GM12878 (cell line): ENCODE measurements around the gene PACS1. TPM values are rescaled to one million over a fixed set of nuclear protein-coding genes. Genes with fewer than 3 reads are reported as not detected.

Experiments used
- ATAC-seq: fragments of 200-7000 bp; cut with Tn5 transposase; 3 replicates; pipeline ENCODE4 v1.9.1; 2020; ENCODE audit warnings: mild to moderate bottlenecking, moderate library complexity
- BruUV-seq: library from RNA; stranded (reverse); fragments of 400-500 nt; replicated peaks from 2 replicates; lab custom pipeline; 2021; lab: Mats Ljungman, UMichigan
- CTCF ChIA-PET: fragments of 300-600 bp; sonication (Branson Sonifier 250); formaldehyde crosslinking; extraction: SDS; loops from one replicate; lab custom pipeline; 2021; ENCODE audit warnings: inconsistent platforms; lab: Yijun Ruan, JAX
- POLR2A ChIA-PET: fragments of 350-600 bp; formaldehyde crosslinking; extraction: SDS; loops from one replicate; lab custom pipeline; 2021; ENCODE audit warnings: inconsistent platforms; lab: Charles Lee
- RAD21 ChIA-PET: fragments of 300-600 bp; sonication (Branson Sonifier 250); formaldehyde crosslinking; loops from one replicate; lab custom pipeline; 2023; ENCODE audit warnings: antibody characterized with exemption; ENCODE audit not compliant: unreplicated experiment; lab: Charles Lee
- SMC1A ChIA-PET: fragments of 300-600 bp; sonication (Branson Sonifier 250); formaldehyde crosslinking; loops from one replicate; lab custom pipeline; 2023; ENCODE audit not compliant: unreplicated experiment, uncharacterized antibody; lab: Charles Lee
- DNase-seq: peaks from one replicate; pipeline ENCODE4 v3.0.0-alpha.2; 2011; ENCODE audit warnings: low read depth, low spot score
- FAIRE-seq: peaks from 3 replicates; lab custom pipeline; 2011; peaks lifted over from hg19 to GRCh38; lab: Jason Lieb, UNC
- H2AFZ ChIP-seq: 2 replicates; pipeline ENCODE4 v1.6.0; 2011; ENCODE audit warnings: low read depth, low read length, control low read depth; ENCODE audit not compliant: control insufficient read depth
- H3K27ac ChIP-seq: 2 replicates; pipeline ENCODE4 v1.5.1; 2011; ENCODE audit warnings: control low read depth; ENCODE audit not compliant: control insufficient read depth, insufficient read depth
- H3K27me3 ChIP-seq, 2 experiments: replicated peaks in 1 of 2; 2 replicates each; pipeline versions ENCODE4 v1.6.0 to v1.6.1; 2011; ENCODE audit warnings: low read length in 1 of 2; ENCODE audit not compliant: control insufficient read depth in 2 of 2, insufficient read depth in 2 of 2
- H3K36me3 ChIP-seq, 2 experiments: 2 replicates each; pipeline ENCODE4 v1.5.1; 2011; ENCODE audit warnings: low read length in 1 of 2; ENCODE audit not compliant: control insufficient read depth in 2 of 2, insufficient read depth in 2 of 2
- H3K4me1 ChIP-seq: 2 replicates; pipeline ENCODE4 v1.6.1; 2011; ENCODE audit warnings: mild to moderate bottlenecking, low read length, moderate library complexity, mixed read lengths; ENCODE audit not compliant: control insufficient read depth, insufficient read depth
- H3K4me2 ChIP-seq: 2 replicates; pipeline ENCODE4 v1.6.0; 2011; ENCODE audit warnings: control low read depth; ENCODE audit not compliant: control insufficient read depth, insufficient read depth
- H3K4me3 ChIP-seq: fragments of 200-600 bp; sonication (generic); 2 replicates; pipeline ENCODE4 v1.5.1; 2016
- H3K79me2 ChIP-seq: 2 replicates; pipeline ENCODE4 v1.6.0; 2011; ENCODE audit warnings: low read length; ENCODE audit not compliant: control insufficient read depth, insufficient read depth
- H3K9ac ChIP-seq: 2 replicates; pipeline ENCODE4 v1.8.0; 2011; ENCODE audit warnings: low read length, control low read depth, mixed read lengths; ENCODE audit not compliant: control insufficient read depth, insufficient read depth
- H3K9me3 ChIP-seq: replicated peaks from 3 replicates; pipeline ENCODE4 v1.5.1; 2011; ENCODE audit warnings: mild to moderate bottlenecking, low read length; ENCODE audit not compliant: control insufficient read depth, insufficient read depth
- H4K20me1 ChIP-seq: 2 replicates; pipeline ENCODE4 v1.6.0; 2011; ENCODE audit not compliant: control insufficient read depth, insufficient read depth
- BCL3 ChIP-seq: IDR thresholded peaks from 2 replicates; pipeline ENCODE4 v1.6.1; 2011; ENCODE audit warnings: borderline replicate concordance, low read depth, mild to moderate bottlenecking, moderate library complexity, low read length; ENCODE audit not compliant: insufficient read depth, poor library complexity, severe bottlenecking
- NFYB ChIP-seq: IDR thresholded peaks from 2 replicates; pipeline ENCODE4 v1.6.1; 2011; ENCODE audit warnings: low read depth, mild to moderate bottlenecking, low read length, improper control_type of control experiment, moderate library complexity; ENCODE audit not compliant: insufficient read depth
- WGBS: methylation state at CpG from one replicate; pipeline ENCODE4 v1.1.6; 2016; ENCODE audit warnings: low lambda C conversion rate; ENCODE audit not compliant: insufficient replicate concordance, insufficient coverage; ENCODE audit errors: missing lambda C conversion rate; 5-methylcytosine and 5-hydroxymethylcytosine counted together
- in situ Hi-C: fragments of 300-500 bp; cut with MboI; formaldehyde crosslinking; loops from 9 replicates; pipeline ENCODE4 v1.14.3; 2018; ENCODE audit warnings: mixed read lengths
- intact Hi-C: fragments of 100-400 bp; cut with micrococcal nuclease; formaldehyde crosslinking; loops from one replicate; pipeline ENCODE4 v1.14.2; 2022; ENCODE audit not compliant: unreplicated experiment
- polyA plus RNA-seq, 11 experiments: library from polyadenylated mRNA; depleted of rRNA in 4 of 11; unstranded in 6 of 11; stranded (reverse) in 5 of 11; fragments of >200 nt; fragmentation: Nextera tagmentation in 4 of 11; fragmentation: Illumina TruSeq in 1 of 11; extraction: Ambion mirVana in 4 of 11; extraction: Trizol in 1 of 11; gene quantifications; 1 replicate in 1 of 11; 2 replicates in 10 of 11; pipeline versions ENCODE4 v1.2.1 to v1.2.3, GENCODE V29; 2011 to 2016; ENCODE audit warnings: inconsistent platforms in 2 of 11, missing spikeins in 2 of 11, low read depth in 1 of 11
- total RNA-seq, 4 experiments: library from RNA; depleted of rRNA in 3 of 4; stranded (reverse); fragments of >200 nt in 3 of 4; fragmentation: Illumina TruSeq in 1 of 4; extraction: Trizol in 1 of 4; gene quantifications; 2 replicates each; pipeline versions ENCODE4 v1.2.1 to v1.2.3, GENCODE V29; 2013 to 2021

The PACS1 gene
- total and polyA plus RNA-seq, 10 of the 15 experiments (the other 5 are each of a cell fraction or from before 2014, with no cell fraction given) = 1.1 to 74.3 (median 17.9) TPM

GRCh38 chr11:66080055-66080817 is 10.2 kb downstream of the PACS1 start:
- 49% methylated on average over 9 of the region's 9 CpGs for WGBS
- ChIA-PET POLR2A (interaction anchor here (0.6 to 2.5 kb wide), 12 partner anchors 9 to 583 kb away, joined by 3 to 10 read pairs (median 4); no protein-coding TSS in a partner anchor), SMC1A (interaction anchor here (0.6 to 17.7 kb wide), 13 partner anchors 11 to 142 kb away, joined by 3 to 265 read pairs (median 7); partner anchors contain the start of gene PACS1), RAD21 (interaction anchor here (1.1 to 4.2 kb wide), 9 partner anchors 8 to 152 kb away, joined by 3 to 25 read pairs (median 9); partner anchors contain the start of gene PACS1), CTCF (interaction anchor here (1.0 to 20.0 kb wide), 11 partner anchors 9 to 220 kb away, joined by 4 to 195 read pairs (median 6); partner anchors contain the start of gene MUS81)
- Histone ChIP-seq H3K4me2 (peak overlapping the region; percentile 41), H3K27ac (peak overlapping the region; percentile 60), H3K9ac (no peak overlapping the region), H3K4me1 (peaks cover 28% of the 10 kb centered on the region), H3K9me3 (no peaks in the 10 kb centered on the region), H4K20me1 (no peaks in the 10 kb centered on the region; the same call in 1 of the 2 replicates), H3K36me3 (0 out of 4 replicates have a peak, but pooled peaks cover 0 to 2% of the 10 kb centered on the region in 2 experiments), H3K79me2 (peaks cover 83% of the 10 kb centered on the region), H3K4me3 (no peak overlapping the region; the same call in 1 of the 2 replicates), H3K27me3 (no peaks in the 10 kb centered on the region), H2AFZ (no peak overlapping the region)
- DNase-seq (no peak), FAIRE-seq (no peak), ATAC-seq (peak; percentile 48)
- TF ChIP-seq NFYB (no peak), BCL3 (peak; percentile 3)
- BruUV-seq = no TSS peak
- in situ Hi-C loops = no loop called here
- intact Hi-C loops = no loop called here
